LNCaP clone FGC (cell line): ENCODE data around the gene GPD1L.
"Not testable (repeated sequence)": the region's sequence is repeated elsewhere in the genome, so short reads cannot be mapped to it uniquely, and the experiment has no call there.

Experiments used
- DNase-seq: peaks from one replicate; pipeline ENCODE4 v3.0.0-alpha.2; 2011; ENCODE audit warnings: low read depth
- H3K4me3 ChIP-seq: 2 replicates; pipeline ENCODE4 v1.5.1; 2011; ENCODE audit warnings: mild to moderate bottlenecking, low read depth, low read length, control low read depth
- TF ChIP-seq, protein P1 (sequence below): IDR thresholded peaks from 2 replicates; pipeline ENCODE4 v1.5.1; 2012; ENCODE audit warnings: mild to moderate bottlenecking; ENCODE audit not compliant: control insufficient read depth, insufficient read depth; ENCODE audit errors: extremely low read depth

Gene GPD1L

DNA sequence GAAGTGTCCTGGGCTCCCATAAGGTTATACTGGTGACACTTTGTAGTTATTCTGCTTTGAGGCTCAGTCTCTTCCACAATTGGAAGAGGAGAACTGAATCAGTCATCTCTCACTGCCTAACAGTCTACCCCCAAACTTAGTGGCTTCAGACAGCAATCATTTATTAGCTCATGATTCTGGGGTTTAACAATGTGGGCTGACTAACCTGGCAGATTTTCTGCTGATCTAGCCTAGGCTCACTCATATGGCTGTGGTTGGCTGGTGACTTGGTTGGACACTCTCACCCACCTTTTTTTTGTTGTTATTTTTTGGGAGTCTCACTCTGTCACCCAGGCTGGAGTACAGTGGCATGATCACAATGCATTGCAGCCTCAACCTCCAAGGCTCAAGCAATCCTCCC lies 7.1 kb downstream of the GPD1L start:
- no peak for DNase-seq
- H3K4me3 ChIP-seq: no peak overlapping the region
- TF ChIP-seq, protein P1, sequence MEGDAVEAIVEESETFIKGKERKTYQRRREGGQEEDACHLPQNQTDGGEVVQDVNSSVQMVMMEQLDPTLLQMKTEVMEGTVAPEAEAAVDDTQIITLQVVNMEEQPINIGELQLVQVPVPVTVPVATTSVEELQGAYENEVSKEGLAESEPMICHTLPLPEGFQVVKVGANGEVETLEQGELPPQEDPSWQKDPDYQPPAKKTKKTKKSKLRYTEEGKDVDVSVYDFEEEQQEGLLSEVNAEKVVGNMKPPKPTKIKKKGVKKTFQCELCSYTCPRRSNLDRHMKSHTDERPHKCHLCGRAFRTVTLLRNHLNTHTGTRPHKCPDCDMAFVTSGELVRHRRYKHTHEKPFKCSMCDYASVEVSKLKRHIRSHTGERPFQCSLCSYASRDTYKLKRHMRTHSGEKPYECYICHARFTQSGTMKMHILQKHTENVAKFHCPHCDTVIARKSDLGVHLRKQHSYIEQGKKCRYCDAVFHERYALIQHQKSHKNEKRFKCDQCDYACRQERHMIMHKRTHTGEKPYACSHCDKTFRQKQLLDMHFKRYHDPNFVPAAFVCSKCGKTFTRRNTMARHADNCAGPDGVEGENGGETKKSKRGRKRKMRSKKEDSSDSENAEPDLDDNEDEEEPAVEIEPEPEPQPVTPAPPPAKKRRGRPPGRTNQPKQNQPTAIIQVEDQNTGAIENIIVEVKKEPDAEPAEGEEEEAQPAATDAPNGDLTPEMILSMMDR: no peak

DNA sequence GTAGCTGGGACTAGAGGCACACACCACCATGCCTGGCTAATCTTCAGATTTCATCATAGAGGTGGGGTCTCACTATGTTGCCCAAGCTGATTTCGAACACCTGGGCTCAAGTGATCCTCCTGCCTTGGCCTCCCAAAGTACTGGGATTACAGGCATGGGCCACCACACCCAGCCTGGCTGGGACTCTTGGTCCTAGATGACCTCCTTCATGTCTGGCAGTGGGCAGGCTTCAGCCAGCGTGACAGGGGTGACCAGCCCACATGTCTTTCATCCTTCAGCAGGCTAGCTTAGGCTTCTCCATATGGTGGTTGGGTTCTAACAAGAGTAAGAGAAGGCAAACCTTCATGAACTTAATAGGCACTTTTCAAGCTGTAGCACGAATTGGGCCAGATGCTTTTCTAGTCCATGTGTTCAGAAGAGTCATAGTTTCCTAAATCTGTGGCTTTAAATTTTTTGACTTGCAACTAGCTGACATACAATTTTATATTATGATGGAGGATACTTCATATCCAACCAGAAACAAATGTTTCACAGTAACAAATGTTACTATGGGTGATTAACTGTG lies 7.6 kb downstream of the GPD1L start:
- TF ChIP-seq, protein P1: no peak
- no peak overlapping the region for H3K4me3 ChIP-seq
- DNase-seq: no peak

DNA sequence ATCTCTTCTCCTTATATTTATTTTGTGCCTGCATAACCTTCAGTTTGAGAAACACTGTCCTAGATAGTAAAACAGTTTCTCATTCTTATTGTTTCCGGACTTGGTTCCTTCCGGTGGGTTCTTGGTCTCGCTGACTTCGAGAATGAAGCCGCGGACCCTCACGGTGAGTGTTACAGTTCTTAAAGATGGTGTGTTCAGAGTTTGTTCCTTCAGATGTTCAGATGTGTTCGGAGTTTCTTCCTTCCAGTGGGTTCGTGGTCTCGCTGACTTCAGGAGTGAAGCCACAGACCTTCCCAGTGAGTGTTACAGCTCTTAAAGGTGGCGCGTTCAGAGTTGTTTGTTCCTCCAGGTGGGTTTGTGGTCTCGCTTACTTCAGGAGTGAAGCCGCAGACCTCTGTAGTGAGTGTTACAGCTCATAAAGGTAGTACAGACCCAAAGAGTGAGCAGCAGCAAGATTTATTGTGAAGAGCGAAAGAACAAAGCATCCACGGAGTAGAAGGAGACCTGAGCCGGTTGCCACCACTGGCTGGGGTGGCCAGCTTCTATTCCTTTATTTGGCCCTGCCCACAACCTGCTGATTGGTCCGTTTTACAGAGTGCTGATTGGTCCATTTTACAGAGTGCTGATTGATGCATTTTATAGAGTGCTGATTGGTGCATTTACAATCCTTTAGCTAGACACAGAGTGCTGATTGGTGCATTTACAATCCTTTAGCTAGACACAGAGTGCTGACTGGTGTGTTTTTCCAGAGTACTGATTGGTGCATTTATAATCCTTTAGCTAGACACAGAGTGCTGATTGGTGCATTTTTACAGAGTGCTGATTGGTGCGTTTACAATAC lies 8.3 kb downstream of the GPD1L start:
- not testable (repeated sequence) for DNase-seq, H3K4me3 ChIP-seq

DNA sequence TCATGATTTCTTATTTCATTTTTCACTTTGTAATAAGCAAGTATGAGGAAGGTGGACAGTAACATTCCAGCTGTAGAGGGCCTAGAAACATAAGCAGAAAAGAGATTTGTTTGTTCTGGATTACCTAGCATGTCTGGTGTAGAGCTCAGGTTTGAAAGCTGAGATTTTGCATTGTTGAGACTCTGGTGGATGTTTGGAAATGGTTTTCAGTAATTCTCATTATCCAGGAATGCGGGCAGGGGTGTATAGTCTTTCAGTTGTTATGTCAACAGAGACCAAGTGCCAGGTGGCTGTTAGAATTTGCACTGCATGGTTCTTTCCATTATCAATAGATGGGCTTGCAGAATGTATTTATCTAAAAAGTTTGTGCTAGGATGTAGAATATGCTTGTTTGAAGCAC lies 10.9 kb downstream of the GPD1L start:
- H3K4me3 ChIP-seq: no peak overlapping the region
- DNase-seq: no peak
- TF ChIP-seq, protein P1: no peak

DNA sequence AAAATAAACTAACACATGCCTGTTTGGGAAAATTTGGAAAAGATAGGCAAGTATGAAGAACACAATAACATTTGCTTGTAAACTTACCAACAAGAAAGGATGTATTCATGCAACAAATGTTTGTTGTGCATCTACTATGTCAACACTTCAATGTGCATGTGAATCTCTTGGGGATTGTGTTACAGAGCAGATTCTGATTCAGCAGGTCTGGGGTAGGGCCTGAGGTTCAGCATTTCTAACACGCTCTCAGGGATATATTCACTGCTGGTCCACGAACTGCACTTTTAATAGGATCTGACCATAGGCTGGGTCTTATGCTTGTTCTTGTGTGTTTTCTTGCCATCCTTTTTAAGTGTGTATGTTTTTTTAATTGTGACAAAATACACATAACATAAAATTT lies 11.8 kb downstream of the GPD1L start:
- TF ChIP-seq, protein P1: no peak
- DNase-seq: no peak
- H3K4me3 ChIP-seq: no peak overlapping the region

DNA sequence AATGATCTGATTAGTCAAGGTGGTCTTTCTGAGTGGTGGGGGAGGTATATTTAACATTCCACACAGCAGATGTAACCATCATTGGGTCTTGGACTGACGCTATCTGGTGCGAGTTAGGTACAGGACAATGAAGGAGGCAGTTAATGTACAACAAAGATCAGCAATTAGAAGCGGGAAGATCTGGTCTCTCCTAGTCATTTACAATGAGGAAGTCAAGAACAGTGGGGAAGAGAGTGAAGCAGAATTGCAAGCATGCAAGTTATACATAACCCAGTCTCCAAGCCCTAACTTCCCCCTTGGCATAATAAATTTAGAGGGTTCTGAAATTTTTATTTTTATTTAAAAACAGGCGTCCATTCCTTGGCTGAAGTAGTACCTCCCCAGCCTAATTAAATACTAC lies 14.1 kb downstream of the GPD1L start:
- H3K4me3 ChIP-seq: no peak overlapping the region
- TF ChIP-seq, protein P1: no peak
- DNase-seq: no peak

DNA sequence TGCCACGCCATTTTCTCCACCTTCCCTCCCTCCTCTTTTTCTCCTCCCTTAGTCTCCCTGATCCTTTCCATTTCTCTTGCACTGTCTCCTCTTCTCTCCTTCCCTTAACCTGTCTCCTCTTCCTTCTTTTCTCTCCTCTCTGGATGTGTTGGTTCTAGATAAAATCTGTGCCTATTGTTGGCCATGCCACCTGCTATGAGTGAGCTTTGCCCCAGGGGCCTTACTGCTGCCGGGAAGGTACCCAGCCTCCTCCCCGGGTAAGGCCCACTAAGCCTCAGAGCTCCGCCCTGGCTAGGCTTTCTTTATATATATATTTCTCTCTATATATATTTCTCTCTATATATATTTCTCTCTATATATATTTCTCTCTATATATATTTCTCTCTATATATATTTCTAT lies 14.7 kb downstream of the GPD1L start:
- H3K4me3 ChIP-seq: no peak overlapping the region
- no peak for DNase-seq

More for the DNA sequence above, 14.7 kb downstream of the GPD1L start:
- TF ChIP-seq, protein P1: no peak
